PC-3 (cell line): ENCODE results near the gene RNU1-3.
"Not testable (repeated sequence)": the region's sequence is repeated elsewhere in the genome, so short reads cannot be mapped to it uniquely, and the experiment has no call there.

Experiments
- EZH2 ChIP-seq: fragments of 300-600 bp; sonication (generic); IDR thresholded peaks from one replicate; pipeline ENCODE4 v1.6.1; 2017; ENCODE audit warnings: antibody characterized with exemption, mild to moderate bottlenecking, low read length; ENCODE audit not compliant: unreplicated experiment
- EZH2phosphoT487 ChIP-seq: fragments of 300-600 bp; sonication (generic); IDR thresholded peaks from 2 replicates; pipeline ENCODE4 v1.6.1; 2018; ENCODE audit warnings: mild to moderate bottlenecking, antibody characterized with exemption, low read length, borderline replicate concordance
- TF ChIP-seq, protein P1 (sequence below): fragments of 300-600 bp; sonication (generic); conservative IDR thresholded peaks from 2 replicates; pipeline ENCODE4 v1.5.1; 2017; ENCODE audit warnings: antibody characterized with exemption, low read depth, mild to moderate bottlenecking, low read length

DNA sequence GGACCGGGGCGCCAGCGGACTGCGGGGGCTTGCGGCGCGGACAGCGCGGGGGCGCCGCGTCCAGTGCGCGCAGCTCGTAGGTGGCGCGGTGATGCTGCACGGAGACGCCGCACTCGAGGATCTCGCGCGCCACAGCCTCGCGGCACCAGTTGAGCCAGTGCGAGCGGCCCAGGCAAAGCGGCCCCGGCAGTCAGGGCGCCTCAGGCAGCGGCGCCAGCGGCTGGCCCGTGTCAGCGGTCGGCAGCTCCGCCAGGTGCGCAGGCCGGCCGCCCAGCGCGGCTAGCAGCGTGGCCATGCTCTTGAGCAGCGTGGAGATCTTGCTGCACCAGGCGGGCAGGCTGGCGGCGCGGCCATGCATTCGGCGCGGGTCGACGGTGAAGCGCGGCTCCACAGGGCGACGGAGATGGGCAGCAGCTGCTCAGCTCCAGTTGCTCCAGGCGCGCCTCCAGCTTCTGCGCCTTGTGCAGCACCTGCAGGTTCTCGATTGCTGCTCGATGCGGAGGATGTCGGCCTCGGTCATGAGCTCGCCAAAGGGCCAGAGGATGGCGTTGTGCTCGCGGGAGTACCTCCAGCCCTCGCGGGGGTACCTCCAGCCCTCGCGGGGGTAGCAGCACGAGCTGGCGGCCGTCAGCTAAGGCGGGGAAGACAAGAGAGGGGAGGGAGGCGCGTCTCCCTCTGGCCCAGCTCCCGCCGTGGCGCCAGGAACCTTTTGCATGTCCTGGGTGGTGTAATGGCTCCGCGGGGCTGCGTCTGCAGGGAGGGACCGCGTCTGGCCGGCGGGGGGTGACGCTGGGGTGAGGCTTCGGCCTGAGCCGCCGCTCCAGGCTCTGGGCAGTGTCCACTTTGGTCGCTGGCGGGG is 26.9 kb upstream of the RNU1-3 start:
- not testable (repeated sequence) for TF ChIP-seq EZH2, EZH2phosphoT487
- TF ChIP-seq, protein P1, sequence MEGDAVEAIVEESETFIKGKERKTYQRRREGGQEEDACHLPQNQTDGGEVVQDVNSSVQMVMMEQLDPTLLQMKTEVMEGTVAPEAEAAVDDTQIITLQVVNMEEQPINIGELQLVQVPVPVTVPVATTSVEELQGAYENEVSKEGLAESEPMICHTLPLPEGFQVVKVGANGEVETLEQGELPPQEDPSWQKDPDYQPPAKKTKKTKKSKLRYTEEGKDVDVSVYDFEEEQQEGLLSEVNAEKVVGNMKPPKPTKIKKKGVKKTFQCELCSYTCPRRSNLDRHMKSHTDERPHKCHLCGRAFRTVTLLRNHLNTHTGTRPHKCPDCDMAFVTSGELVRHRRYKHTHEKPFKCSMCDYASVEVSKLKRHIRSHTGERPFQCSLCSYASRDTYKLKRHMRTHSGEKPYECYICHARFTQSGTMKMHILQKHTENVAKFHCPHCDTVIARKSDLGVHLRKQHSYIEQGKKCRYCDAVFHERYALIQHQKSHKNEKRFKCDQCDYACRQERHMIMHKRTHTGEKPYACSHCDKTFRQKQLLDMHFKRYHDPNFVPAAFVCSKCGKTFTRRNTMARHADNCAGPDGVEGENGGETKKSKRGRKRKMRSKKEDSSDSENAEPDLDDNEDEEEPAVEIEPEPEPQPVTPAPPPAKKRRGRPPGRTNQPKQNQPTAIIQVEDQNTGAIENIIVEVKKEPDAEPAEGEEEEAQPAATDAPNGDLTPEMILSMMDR, result not testable (repeated sequence)
